ENCODE measurements around the gene KRT1.

The KRT1 gene

DNA sequence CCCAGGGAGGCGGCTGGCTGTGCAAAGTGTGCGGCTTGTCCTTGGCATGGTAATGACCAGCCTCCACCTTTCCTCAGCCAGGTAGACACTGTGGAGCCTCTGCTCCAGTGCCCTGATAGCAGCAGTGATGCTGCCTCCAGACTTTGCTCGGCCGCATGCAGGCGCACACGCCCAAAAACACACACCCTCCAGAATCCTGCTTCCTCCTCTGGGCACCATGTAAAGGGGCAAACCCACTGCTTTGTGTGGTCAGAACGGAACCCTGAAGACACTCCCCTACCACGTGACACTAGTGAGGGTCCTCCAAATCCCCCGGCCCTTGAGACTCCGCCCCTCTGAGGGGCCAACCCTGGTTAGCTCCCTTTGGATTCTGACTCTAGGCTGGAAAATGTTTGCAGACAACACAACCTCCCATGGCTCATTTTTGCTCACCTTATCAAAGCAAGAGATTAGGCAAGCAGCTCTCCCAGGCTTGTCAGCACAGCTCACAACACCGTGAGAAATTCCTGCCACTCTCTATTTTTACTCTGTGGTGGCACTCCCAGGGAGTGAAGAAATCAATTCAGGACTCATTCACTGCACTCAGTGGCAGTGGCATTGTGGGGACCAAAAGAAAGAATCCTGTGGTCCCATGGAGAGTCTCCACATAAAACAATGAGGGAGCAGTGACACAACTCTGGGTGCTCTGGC lies 18.6 kb upstream of the KRT1 start:
- DNase-seq, result no peak

DNA sequence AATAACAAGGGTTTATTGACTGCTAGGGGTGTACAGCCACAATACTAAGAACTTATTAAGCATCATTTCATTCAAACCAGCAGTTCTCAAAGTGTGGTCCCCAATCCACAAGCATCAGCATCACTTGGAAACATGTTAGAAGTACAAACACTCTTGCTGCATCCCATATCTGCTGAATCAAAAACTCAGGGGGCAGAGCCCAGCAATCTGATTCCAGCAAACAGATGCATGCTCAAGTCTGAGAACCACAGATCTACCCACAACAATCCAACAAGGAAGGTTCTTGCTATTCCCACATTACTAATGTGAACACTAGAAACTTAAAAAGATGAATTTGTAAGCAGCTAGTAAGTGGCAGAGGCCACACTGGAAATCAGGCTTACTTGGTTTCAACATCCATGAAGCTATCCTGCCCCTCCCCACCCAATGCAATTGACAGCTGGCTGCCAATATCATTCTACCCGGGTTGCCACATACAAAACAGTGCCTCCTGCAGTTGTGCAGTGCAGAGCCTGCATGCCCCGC lies 16.9 kb upstream of the KRT1 start:
- DNase-seq, result no peak

GRCh38 chr12:52696588-52696987 lies 16.4 kb upstream of the KRT1 start:
- DNase-seq, result no peak

GRCh38 chr12:52695039-52695438 lies 14.8 kb upstream of the KRT1 start:
- DNase-seq, result no peak

DNA sequence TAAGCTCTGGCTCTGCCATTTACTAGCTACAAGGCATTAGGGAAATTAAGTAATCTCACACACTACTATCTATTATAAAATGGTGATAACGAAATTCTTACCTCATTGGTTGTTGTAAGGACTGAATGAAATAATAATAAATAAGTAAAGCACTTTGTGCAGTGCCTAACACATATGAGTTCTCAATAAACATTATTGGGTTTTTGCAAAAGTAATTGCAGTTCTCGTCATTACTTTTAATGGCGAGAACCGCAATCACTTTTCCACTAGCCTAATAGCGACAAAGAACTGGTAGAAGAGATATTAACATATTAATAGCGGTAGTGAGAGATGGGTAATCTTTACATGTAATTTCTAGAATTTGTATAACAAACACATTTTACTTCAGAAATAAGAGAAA lies 13.9 kb upstream of the KRT1 start:
- no peak for DNase-seq

DNA sequence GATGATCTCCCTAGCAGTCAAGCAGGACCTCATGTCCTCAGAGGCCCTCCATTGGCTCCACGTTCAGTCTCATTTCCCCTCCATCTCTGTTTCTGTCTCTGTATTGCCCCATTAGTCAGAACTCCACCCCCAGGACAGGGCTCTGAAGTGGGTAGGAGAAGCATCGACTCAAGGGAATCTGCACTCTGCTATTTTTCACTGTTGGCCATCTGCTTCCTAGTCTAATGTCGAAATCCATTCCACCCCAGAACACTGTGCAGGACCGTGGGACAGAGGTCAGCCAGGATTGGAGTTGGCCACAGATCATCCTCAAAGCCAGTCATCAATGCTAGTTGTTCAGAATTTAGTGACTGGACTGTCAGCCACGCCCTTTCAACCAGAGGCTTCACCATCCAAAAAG lies 13.1 kb upstream of the KRT1 start:
- DNase-seq, result no peak

DNA sequence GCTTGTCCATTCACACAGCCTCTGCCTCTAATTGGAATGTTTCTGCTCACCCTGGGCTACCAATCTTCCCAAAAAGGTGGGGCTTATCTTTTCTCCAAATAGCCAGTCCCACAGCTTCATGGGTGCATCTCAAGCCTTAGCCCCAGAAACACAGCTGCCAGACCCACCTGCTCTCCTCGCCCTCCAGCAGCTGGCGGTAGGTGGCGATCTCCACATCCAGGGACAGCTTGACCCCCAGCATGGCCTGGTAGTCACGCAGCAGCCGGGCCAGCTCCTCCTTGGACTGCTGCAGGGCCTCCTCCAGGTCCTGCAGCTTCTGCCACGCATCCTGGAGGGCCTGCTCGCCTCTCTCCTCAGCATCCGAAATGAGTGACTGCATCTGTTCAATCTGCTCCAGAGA lies 12.0 kb upstream of the KRT1 start:
- no peak for DNase-seq

GRCh38 chr12:52691841-52692150 lies 11.6 kb upstream of the KRT1 start:
- DNase-seq, result no peak

DNA sequence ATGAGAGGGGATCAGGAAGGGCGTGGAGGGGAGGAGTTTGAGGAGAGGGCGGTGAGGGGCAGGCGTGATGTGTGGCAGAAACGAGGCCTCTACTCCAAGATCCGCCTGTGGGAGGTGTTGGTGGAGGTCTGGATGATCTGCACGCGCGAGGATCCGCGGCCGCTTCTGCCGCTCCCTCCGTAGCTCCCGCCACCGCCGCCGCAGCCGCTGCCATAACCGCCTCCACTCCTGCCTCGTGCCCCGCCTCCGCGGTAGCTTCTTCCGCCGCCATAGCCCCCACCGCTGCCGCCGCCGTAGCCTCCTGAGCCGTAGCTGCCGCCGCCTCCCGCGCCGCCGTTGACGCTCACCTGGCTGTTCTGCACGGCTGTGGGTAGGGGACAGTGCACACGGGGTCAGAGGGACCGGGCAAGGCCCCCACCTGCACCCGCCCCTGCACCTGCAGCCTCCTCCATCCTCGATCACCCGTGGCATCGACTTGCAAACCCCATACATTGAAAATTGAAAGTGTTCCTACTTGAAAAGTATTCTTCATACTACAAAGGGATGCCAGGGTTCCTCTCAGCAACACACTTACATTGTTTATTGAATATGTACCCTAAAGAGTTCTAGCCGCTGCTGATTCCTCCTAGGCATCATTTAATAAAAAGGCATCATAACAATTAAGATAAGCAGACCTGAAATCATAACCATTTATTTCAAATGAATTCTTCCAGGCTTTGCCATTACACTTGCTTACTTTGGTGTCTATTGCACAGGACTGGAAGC lies 11.1 kb upstream of the KRT1 start:
- peak; percentile 14 for DNase-seq

- no peak for DNase-seq
Observed at GRCh38 chr12:52690351-52691075, 10.3 kb upstream of the KRT1 start.

DNA sequence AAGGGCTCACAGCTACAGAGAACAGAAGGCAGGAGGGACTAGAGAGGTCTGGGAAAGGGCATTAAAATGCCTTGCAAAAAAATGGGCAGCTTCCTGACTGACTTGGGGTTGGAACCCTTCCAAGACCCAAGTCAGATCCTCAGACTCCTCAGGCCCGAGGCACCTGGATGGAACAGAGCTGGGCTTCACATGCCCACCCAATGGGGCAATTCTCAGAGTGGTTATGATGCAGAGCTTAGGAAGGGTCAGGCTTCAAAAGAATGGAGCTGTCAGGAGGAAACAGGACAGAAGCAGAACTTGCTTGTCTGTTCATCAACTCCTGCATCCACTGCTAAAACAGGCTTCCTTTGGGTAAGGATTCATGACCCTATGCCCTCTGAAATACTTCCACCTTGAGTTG lies 9.7 kb upstream of the KRT1 start:
- DNase-seq, result no peak

GRCh38 chr12:52689239-52689638 lies 9.0 kb upstream of the KRT1 start:
- DNase-seq, result no peak

GRCh38 chr12:52688481-52688880 lies 8.3 kb upstream of the KRT1 start:
- DNase-seq, result no peak

- DNase-seq, result peak; percentile 71
Observed at GRCh38 chr12:52687497-52688385, 7.5 kb upstream of the KRT1 start.

DNA sequence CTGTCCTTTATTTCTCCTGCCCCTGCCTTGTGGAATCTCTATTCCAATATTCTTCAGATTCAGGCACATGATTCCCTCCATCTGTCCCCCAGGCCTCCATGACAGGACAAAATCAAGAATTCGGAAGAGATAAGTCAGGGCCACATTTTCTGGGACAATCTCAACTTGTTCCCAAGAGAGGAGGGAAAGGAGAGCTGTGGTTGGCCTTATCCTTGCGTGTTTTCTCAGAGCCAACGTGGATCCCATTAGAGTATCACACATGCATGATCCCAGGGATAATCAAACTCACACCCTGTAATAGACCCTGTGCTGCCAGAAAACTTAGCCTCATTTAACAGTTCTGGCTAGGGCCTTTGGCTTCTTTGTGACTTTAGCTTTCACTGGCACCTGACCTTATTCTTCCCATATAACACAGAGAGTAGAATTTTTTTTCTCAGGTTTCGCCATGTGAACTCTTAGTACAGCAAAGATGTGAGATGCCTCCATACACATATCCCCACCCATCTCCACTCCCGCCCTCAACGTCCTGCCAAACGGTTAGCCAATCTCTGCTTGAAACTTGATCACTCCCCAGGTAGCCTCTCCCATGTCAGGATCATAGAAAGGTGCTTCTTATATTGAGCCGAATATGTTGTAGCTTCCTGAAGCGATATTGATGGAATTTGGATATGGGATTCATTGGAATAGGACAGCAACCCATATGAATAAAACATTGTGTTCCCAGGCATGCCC lies 6.7 kb upstream of the KRT1 start:
- DNase-seq, result no peak

- DNase-seq, result no peak
Observed at GRCh38 chr12:52686063-52686462, 5.9 kb upstream of the KRT1 start.

DNA sequence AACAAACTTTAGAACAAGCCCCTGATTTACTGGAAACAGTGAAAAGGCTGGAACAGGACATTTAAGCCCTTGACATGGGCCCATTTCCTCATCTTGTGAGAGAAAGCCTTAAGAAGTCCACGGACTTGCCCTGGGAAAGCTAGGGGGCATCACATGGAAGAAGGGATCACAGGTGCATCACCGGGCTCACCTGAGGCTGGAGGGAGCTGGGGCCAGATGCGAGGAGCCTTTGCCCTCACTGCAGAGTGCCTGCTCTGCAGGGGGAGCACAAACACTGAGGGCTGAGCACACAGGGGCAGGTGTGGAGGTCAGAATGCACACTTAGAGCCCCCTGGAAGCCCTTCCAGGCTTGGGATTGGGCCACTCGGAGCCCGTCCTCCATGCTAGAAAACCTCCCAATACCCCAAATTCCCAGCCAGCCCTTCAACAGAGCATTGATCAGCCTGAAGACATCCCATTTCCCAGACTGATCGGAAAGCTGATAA lies 5.2 kb upstream of the KRT1 start:
- DNase-seq, result no peak

- no peak for DNase-seq
Observed at GRCh38 chr12:52684431-52684830, 4.2 kb upstream of the KRT1 start.

DNA sequence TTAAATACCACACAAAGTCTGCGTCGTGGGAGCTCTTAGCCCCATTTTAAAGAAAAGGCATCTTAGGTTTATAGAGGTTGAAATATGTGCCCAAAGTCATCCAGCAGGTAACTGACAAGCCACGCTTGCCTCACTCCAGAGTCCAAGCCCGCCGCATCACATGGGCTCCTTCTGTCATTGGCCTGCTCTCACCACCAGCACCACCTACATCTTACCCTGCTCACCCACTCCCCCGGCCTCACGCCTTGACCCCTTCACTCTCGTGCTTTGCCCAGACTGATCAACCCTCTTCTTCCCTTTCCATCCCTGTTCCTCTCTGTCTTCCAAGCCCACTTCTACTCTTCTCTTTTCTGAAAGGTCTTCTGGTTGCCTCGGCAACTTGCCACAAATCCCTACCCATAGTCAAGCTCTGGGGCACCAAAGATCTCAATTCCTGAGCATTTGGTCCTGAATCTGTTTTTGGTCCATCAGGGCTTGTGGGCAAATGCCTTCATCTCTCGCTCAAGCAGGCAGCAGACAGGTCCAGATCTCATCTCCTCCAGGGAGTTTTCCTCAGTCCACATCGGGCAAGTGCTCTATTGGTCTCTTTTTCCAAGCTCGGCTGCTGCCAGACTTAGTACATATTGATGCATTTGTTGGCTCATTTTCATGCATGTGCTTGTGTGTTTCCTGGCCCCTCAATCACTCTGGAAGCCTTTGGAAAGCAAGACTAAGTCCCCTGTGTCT lies 3.5 kb upstream of the KRT1 start:
- DNase-seq, result no peak

- DNase-seq, result no peak
Observed at GRCh38 chr12:52682938-52683574, 2.8 kb upstream of the KRT1 start.

- DNase-seq, result no peak
Observed at GRCh38 chr12:52682381-52682660, 2.1 kb upstream of the KRT1 start.
